ENCODE data around the gene NUCB1. TPM values are rescaled to one million over a fixed set of nuclear protein-coding genes. Genes with fewer than 3 reads are reported as not detected.
A peak's percentile ranks its signal among the peaks of the same experiment; 100 is the strongest.

NUCB1 gene
- total and polyA plus RNA-seq, 9 of the 15 experiments (the other 6 are each of a cell fraction or from before 2014, with no cell fraction given) = 3.1 to 153 (median 71.7) TPM

GRCh38 chr19:48954595-48955307 is 54.6 kb downstream of the NUCB1 start, which contains the start of gene BAX (continued):
- TF ChIP-seq MLX (CRISPR knock-in tag; conservative IDR thresholded peaks at IDR 0.05) = no peak
- TF ChIP-seq ZNF121 (CRISPR knock-in tag; conservative IDR thresholded peaks at IDR 0.05) = no peak
- peak; percentile 100 for TF ChIP-seq CXXC5 (CRISPR knock-in tag; IDR thresholded peaks at IDR 0.05)
- TF ChIP-seq LEF1 (IDR thresholded peaks at IDR 0.05) = peak; percentile 72
- TF ChIP-seq, protein P1, sequence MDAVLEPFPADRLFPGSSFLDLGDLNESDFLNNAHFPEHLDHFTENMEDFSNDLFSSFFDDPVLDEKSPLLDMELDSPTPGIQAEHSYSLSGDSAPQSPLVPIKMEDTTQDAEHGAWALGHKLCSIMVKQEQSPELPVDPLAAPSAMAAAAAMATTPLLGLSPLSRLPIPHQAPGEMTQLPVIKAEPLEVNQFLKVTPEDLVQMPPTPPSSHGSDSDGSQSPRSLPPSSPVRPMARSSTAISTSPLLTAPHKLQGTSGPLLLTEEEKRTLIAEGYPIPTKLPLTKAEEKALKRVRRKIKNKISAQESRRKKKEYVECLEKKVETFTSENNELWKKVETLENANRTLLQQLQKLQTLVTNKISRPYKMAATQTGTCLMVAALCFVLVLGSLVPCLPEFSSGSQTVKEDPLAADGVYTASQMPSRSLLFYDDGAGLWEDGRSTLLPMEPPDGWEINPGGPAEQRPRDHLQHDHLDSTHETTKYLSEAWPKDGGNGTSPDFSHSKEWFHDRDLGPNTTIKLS (IDR thresholded peaks at IDR 0.05; ENCODE audit: borderline replicate concordance, low read depth) = peak; percentile 63; the same call in 1 of the 2 replicates
- TF ChIP-seq NUFIP1 (IDR thresholded peaks at IDR 0.05; ENCODE audit: partially characterized antibody) = no peak
- TF ChIP-seq GABPA (tag; conservative IDR thresholded peaks at IDR 0.05; ENCODE audit: low read depth) = peak; percentile 24; the same call in 1 of the 2 replicates
- TF ChIP-seq THRAP3 (IDR thresholded peaks at IDR 0.05; ENCODE audit: borderline replicate concordance) = no peak
- peak; percentile 58 to 62; a peak in 3 of 4 replicates for TF ChIP-seq SIX5 (IDR thresholded peaks at IDR 0.05; ENCODE audit: borderline replicate concordance in 1 of 2, insufficient read depth in 1 of 2, low read depth in 1 of 2, low read length in 2 of 2)
- TF ChIP-seq, protein P2, sequence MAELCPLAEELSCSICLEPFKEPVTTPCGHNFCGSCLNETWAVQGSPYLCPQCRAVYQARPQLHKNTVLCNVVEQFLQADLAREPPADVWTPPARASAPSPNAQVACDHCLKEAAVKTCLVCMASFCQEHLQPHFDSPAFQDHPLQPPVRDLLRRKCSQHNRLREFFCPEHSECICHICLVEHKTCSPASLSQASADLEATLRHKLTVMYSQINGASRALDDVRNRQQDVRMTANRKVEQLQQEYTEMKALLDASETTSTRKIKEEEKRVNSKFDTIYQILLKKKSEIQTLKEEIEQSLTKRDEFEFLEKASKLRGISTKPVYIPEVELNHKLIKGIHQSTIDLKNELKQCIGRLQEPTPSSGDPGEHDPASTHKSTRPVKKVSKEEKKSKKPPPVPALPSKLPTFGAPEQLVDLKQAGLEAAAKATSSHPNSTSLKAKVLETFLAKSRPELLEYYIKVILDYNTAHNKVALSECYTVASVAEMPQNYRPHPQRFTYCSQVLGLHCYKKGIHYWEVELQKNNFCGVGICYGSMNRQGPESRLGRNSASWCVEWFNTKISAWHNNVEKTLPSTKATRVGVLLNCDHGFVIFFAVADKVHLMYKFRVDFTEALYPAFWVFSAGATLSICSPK (IDR thresholded peaks at IDR 0.05; ENCODE audit: borderline replicate concordance) = no peak
- no peak for TF ChIP-seq ZNF324 (CRISPR knock-in tag; IDR thresholded peaks at IDR 0.05)
- peak; percentile 86 for TF ChIP-seq RBFOX2 (IDR thresholded peaks at IDR 0.05; ENCODE audit: low read depth, low read length)
- TF ChIP-seq ZBTB1 (CRISPR knock-in tag; IDR thresholded peaks at IDR 0.05; ENCODE audit: borderline replicate concordance, low read depth) = peak; percentile 53; the same call in 1 of the 2 replicates
- TF ChIP-seq ZNF384 (IDR thresholded peaks at IDR 0.05; ENCODE audit: low read depth, low read length) = no peak
- TF ChIP-seq GTF2F1 (IDR thresholded peaks at IDR 0.05; ENCODE audit: low read depth, low read length) = peak; percentile 90; the same call in 1 of the 2 replicates
- peak; percentile 80 for TF ChIP-seq NR2C1 (IDR thresholded peaks at IDR 0.05)
- TF ChIP-seq NR2C1 (tag; IDR thresholded peaks at IDR 0.05) = peak; percentile 47; the same call in 1 of the 2 replicates
- TF ChIP-seq, protein P3, sequence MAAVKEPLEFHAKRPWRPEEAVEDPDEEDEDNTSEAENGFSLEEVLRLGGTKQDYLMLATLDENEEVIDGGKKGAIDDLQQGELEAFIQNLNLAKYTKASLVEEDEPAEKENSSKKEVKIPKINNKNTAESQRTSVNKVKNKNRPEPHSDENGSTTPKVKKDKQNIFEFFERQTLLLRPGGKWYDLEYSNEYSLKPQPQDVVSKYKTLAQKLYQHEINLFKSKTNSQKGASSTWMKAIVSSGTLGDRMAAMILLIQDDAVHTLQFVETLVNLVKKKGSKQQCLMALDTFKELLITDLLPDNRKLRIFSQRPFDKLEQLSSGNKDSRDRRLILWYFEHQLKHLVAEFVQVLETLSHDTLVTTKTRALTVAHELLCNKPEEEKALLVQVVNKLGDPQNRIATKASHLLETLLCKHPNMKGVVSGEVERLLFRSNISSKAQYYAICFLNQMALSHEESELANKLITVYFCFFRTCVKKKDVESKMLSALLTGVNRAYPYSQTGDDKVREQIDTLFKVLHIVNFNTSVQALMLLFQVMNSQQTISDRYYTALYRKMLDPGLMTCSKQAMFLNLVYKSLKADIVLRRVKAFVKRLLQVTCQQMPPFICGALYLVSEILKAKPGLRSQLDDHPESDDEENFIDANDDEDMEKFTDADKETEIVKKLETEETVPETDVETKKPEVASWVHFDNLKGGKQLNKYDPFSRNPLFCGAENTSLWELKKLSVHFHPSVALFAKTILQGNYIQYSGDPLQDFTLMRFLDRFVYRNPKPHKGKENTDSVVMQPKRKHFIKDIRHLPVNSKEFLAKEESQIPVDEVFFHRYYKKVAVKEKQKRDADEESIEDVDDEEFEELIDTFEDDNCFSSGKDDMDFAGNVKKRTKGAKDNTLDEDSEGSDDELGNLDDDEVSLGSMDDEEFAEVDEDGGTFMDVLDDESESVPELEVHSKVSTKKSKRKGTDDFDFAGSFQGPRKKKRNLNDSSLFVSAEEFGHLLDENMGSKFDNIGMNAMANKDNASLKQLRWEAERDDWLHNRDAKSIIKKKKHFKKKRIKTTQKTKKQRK (IDR thresholded peaks at IDR 0.05; ENCODE audit: borderline replicate concordance, low read depth, low read length) = no peak
- TF ChIP-seq RBBP5 (IDR thresholded peaks at IDR 0.05; ENCODE audit: borderline replicate concordance, insufficient read depth, low read length, poor library complexity, severe bottlenecking) = peak; percentile 55
- peak; percentile 92; the same call in 1 of the 2 replicates for TF ChIP-seq RHOXF2B (CRISPR knock-in tag; conservative IDR thresholded peaks at IDR 0.05)
